HL-60 (cell line): Measurements from ENCODE around the gene APBA2.

Experiments
- DNase-seq, 2 experiments: peaks; one replicate each; pipeline ENCODE4 v3.0.0-alpha.2; 2010 to 2020; ENCODE audit warnings: low read depth in 1 of 2, low spot score in 1 of 2
- H3K27ac ChIP-seq: fragments of 250-450 bp; sonication (Bioruptor Pico); replicated peaks from 2 replicates; pipeline ENCODE4 v1.5.1; 2020; ENCODE audit warnings: mild to moderate bottlenecking, moderate library complexity
- H3K27me3 ChIP-seq: fragments of 250-450 bp; sonication (Bioruptor Pico); 2 replicates; pipeline ENCODE4 v1.5.1; 2021; ENCODE audit warnings: mild to moderate bottlenecking, moderate library complexity; ENCODE audit not compliant: insufficient read depth, poor library complexity, severe bottlenecking
- H3K4me3 ChIP-seq: replicated peaks from 2 replicates; pipeline ENCODE4 v1.5.1; 2011; ENCODE audit warnings: mild to moderate bottlenecking, control low read depth, low read length; ENCODE audit not compliant: insufficient read depth
- CTCF ChIP-seq: IDR thresholded peaks from one replicate; pipeline ENCODE4 v1.5.1; 2011; ENCODE audit warnings: low read length, control low read depth, inconsistent platforms; ENCODE audit not compliant: insufficient read depth
- GABPA ChIP-seq: IDR thresholded peaks from 2 replicates; pipeline ENCODE4 v1.6.1; 2012; ENCODE audit warnings: low read depth
- POLR2AphosphoS5 ChIP-seq: IDR thresholded peaks from 2 replicates; pipeline ENCODE4 v1.6.1; 2012; ENCODE audit warnings: low read depth
- SPI1 ChIP-seq: IDR thresholded peaks from 2 replicates; pipeline ENCODE4 v1.6.1; 2012; ENCODE audit warnings: low read depth, mild to moderate bottlenecking, borderline replicate concordance
- TF ChIP-seq, protein P1 (sequence below): IDR thresholded peaks from 2 replicates; pipeline ENCODE4 v1.6.1; 2012; ENCODE audit warnings: low read depth; ENCODE audit not compliant: insufficient replicate concordance

The APBA2 gene

GRCh38 chr15:29053661-29054131 is 167.9 kb downstream of the APBA2 start:
- TF ChIP-seq SPI1 = no peak
- no peak for DNase-seq
- Histone ChIP-seq H3K27me3 (no peaks in the 10 kb centered on the region), H3K4me3 (no peak overlapping the region), H3K27ac (no peak overlapping the region)

GRCh38 chr15:29054171-29055045 is 168.6 kb downstream of the APBA2 start:
- Histone ChIP-seq H3K27ac (no peak overlapping the region), H3K4me3 (no peak overlapping the region), H3K27me3 (no peaks in the 10 kb centered on the region)
- DNase-seq = no peak
- TF ChIP-seq SPI1 = no peak
- no peak for TF ChIP-seq GABPA
- TF ChIP-seq, protein P1, sequence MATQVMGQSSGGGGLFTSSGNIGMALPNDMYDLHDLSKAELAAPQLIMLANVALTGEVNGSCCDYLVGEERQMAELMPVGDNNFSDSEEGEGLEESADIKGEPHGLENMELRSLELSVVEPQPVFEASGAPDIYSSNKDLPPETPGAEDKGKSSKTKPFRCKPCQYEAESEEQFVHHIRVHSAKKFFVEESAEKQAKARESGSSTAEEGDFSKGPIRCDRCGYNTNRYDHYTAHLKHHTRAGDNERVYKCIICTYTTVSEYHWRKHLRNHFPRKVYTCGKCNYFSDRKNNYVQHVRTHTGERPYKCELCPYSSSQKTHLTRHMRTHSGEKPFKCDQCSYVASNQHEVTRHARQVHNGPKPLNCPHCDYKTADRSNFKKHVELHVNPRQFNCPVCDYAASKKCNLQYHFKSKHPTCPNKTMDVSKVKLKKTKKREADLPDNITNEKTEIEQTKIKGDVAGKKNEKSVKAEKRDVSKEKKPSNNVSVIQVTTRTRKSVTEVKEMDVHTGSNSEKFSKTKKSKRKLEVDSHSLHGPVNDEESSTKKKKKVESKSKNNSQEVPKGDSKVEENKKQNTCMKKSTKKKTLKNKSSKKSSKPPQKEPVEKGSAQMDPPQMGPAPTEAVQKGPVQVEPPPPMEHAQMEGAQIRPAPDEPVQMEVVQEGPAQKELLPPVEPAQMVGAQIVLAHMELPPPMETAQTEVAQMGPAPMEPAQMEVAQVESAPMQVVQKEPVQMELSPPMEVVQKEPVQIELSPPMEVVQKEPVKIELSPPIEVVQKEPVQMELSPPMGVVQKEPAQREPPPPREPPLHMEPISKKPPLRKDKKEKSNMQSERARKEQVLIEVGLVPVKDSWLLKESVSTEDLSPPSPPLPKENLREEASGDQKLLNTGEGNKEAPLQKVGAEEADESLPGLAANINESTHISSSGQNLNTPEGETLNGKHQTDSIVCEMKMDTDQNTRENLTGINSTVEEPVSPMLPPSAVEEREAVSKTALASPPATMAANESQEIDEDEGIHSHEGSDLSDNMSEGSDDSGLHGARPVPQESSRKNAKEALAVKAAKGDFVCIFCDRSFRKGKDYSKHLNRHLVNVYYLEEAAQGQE = no peak
- no peak for TF ChIP-seq CTCF
- no peak for TF ChIP-seq POLR2AphosphoS5

- TF ChIP-seq POLR2AphosphoS5 (no peak), GABPA (no peak), SPI1 (no peak), CTCF (no peak)
- TF ChIP-seq, protein P1 = no peak
- Histone ChIP-seq H3K27me3 (no peaks in the 10 kb centered on the region), H3K4me3 (no peak overlapping the region), H3K27ac (no peak overlapping the region)
- DNase-seq = no peak
Observed at GRCh38 chr15:29055876-29056275, 170.1 kb downstream of the APBA2 start.

GRCh38 chr15:29056839-29057450 is 171.2 kb downstream of the APBA2 start:
- no peak overlapping the region for H3K4me3 ChIP-seq
- H3K27ac ChIP-seq = no peak overlapping the region
- H3K27me3 ChIP-seq = no peaks in the 10 kb centered on the region
- TF ChIP-seq CTCF (no peak), POLR2AphosphoS5 (no peak), GABPA (no peak), SPI1 (no peak)
- TF ChIP-seq, protein P1 = no peak
- DNase-seq = no peak
